Large intestine (tissue), 3 donors: ENCODE data around the gene CRYGS. TPM values are rescaled to one million over a fixed set of nuclear protein-coding genes. Genes with fewer than 3 reads are reported as not detected.

Experiments used
- DNase-seq, 2 donors: peaks; one replicate each; pipeline versions ENCODE4 v3.0.0 to v3.0.0-alpha.2; 2013
- H3K27ac ChIP-seq: one replicate; pipeline ENCODE4 v1.5.1; 2013; ENCODE audit warnings: low read length
- H3K27me3 ChIP-seq: 2 replicates; pipeline ENCODE4 v1.6.1; 2013; ENCODE audit warnings: low read length; ENCODE audit not compliant: control insufficient read depth, insufficient read depth
- H3K36me3 ChIP-seq: 2 replicates; pipeline ENCODE4 v1.6.1; 2013; ENCODE audit warnings: low read length; ENCODE audit not compliant: control insufficient read depth, insufficient read depth
- H3K4me1 ChIP-seq: one replicate; pipeline ENCODE4 v1.6.1; 2013; ENCODE audit warnings: low read length; ENCODE audit not compliant: control insufficient read depth, insufficient read depth
- H3K4me3 ChIP-seq: one replicate; pipeline ENCODE4 v1.5.1; 2013; ENCODE audit warnings: low read length
- H3K9me3 ChIP-seq: one replicate; pipeline ENCODE4 v1.6.1; 2013; ENCODE audit warnings: mild to moderate bottlenecking, low read depth, low read length, moderate library complexity; ENCODE audit not compliant: control insufficient read depth
- WGBS: methylation state at CpG from one replicate; pipeline ENCODE4 v1.1.5; 2013; ENCODE audit warnings: low lambda C conversion rate; ENCODE audit not compliant: insufficient coverage; 5-methylcytosine and 5-hydroxymethylcytosine counted together
- polyA plus RNA-seq: library from polyadenylated mRNA; unstranded; fragments of 120-200 nt; gene quantifications from one replicate; pipeline ENCODE4 v1.2.1, GENCODE V29; 2013

Gene CRYGS
- polyA plus RNA-seq, 1 donor = 4.9 TPM

DNA sequence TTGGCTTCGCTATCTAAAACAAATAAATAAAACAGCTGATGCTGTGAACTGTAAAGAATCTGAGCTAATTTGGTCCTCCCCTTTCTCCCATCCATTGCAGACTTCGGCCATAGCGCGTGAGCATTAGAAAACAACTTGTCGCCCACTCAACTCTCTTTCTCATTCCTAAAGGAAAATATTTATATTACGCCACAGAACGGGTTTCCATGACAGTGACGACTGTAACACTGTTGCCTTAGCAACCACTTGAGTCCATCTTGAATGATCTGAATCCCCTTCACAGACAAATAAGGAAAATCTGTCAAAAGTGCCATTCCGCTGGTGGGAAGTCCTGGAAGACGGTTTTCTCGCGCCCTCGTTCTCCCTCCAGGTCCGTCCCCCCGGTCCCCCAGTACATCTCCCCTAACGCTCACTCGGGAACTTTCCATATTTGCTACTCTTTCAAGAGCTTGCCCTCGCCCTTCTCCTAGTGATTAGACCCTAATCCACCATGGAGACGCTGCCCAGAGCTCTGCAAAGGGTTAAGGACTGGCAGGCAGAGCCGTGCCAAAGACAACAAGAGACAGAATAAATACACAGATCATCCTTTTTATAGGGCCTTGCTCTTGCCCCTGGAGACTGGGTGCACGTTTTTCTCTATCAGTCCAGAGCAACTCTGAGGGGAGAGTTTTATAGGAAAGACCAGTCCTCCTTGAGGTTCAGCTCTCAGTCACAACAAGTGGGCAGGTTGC, 50.5 kb downstream of the CRYGS start:
- 50% methylated on average over 2 of the region's 21 CpGs for WGBS
- no peak overlapping the region for H3K27ac ChIP-seq

GRCh38 chr3:186492385-186492984, 51.7 kb downstream of the CRYGS start:
- no CpG with 5 or more reads among the region's 4 CpGs for WGBS
- Histone ChIP-seq H3K9me3 (no peaks in the 10 kb centered on the region), H3K4me1 (peaks cover 7% of the 10 kb centered on the region), H3K36me3 (no peaks in the 10 kb centered on the region), H3K27me3 (peaks cover 4% of the 10 kb centered on the region), H3K27ac (no peak overlapping the region), H3K4me3 (no peak overlapping the region)
- DNase-seq = no peak

More for the DNA sequence above, 50.5 kb downstream of the CRYGS start:
- H3K4me3 ChIP-seq = no peak overlapping the region
- H3K4me1 ChIP-seq = peaks cover 2% of the 10 kb centered on the region
- H3K9me3 ChIP-seq = no peaks in the 10 kb centered on the region
- no peaks in the 10 kb centered on the region for H3K36me3 ChIP-seq
- peaks cover 4% of the 10 kb centered on the region for H3K27me3 ChIP-seq
- DNase-seq = peak; percentile 31 to 48

DNA sequence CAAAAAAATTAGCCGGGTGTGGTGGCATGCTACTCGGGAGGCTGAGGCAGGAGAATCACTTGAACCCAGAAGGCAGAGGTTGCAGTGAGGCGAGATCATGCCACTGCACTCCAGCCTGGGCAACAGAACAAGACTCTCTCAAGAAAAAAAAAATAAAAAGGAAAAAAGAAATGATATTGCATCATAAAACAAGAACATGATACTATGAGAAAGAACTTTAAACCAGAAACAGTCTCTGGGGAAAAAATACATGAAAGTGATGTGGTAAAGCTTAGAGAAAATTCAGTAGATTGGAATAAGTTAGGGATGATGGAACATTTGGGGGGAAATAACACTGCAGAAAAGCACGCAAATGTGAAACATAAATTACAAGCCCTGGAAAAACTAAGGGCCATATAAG, 54.7 kb downstream of the CRYGS start:
- Histone ChIP-seq H3K4me3 (no peak overlapping the region), H3K4me1 (peaks cover 15% of the 10 kb centered on the region), H3K27ac (no peak overlapping the region), H3K36me3 (no peaks in the 10 kb centered on the region), H3K9me3 (no peaks in the 10 kb centered on the region), H3K27me3 (peaks cover 4% of the 10 kb centered on the region)
- no peak for DNase-seq
- WGBS = 100% methylated on average over 1 of the region's 4 CpGs

Other genes starting within 250 kb of the CRYGS start
- gene DGKG, start 182.1 kb downstream of the CRYGS start, polyA plus RNA-seq = 4.8 TPM
- gene TBCCD1, start 23.0 kb upstream of the CRYGS start, polyA plus RNA-seq = 15.6 TPM
- 68.7 TPM for gene DNAJB11, start 26.3 kb upstream of the CRYGS start, polyA plus RNA-seq
- gene AHSG, start 68.7 kb upstream of the CRYGS start, polyA plus RNA-seq = 1.8 TPM
- not detected for gene FETUB, start 96.0 kb upstream of the CRYGS start, polyA plus RNA-seq
- 0.04 TPM for gene HRG, start 121.6 kb upstream of the CRYGS start, polyA plus RNA-seq
- gene KNG1, start 173.0 kb upstream of the CRYGS start, polyA plus RNA-seq = 5.1 TPM
- gene EIF4A2, start 239.2 kb upstream of the CRYGS start, polyA plus RNA-seq = 737 TPM